Breast epithelium (tissue), 3 donors: ENCODE data around the gene LPGAT1.

Source experiments
- POLR2A ChIP-seq: fragments of 450-650 bp; IDR thresholded peaks from one replicate; pipeline ENCODE4 v1.6.1; 2016; ENCODE audit warnings: antibody characterized with exemption, mild to moderate bottlenecking, moderate library complexity
- TF ChIP-seq, protein P1 (sequence below), 3 donors: fragments of 450-650 bp; IDR thresholded peaks; one replicate each; pipeline ENCODE4 v1.5.1; 2016 to 2017; ENCODE audit warnings: antibody characterized with exemption in 3 of 3, mild to moderate bottlenecking in 3 of 3, moderate library complexity in 3 of 3

DNA sequence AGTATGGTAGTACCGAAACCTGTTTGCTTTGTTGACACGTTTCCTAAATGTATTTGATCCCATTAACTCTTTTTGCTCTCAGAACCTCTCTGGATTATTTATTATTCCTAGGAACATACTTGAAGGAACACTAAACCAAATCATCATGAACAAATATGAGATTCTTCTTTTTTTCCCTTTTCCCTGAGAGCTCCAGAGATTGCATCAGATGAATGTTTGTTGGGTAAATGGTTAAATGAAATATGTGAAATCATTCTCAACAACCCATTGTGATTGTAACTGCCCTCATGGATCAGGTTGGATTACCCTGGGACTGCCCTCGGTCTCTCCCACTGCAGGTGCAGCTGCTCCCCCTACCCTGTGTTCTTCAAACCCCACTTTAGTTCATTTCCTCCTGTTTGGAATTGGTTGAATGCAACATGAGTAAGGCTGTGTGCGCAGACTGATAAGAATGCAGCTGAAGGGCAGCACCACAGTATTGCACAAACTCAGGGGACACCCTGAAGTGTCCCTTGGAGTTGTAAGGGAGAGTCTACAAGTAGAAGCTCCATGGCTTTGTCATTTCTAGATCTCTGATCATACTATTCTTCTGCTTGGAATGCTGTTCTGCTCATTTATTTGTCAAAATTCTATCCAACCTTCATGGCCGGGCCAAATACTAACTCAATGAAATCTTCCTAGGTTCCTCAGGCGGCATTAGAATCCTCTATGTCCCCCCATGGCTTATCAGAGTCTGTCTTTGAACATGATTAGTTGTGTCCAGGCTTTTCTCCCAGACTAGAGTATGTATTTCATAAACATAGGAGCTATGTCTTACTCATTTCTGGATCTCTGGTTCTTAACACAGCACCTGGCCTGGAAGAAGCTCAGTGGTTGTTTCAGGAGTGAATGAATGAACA lies 108.0 kb downstream of the LPGAT1 start:
- no peak for TF ChIP-seq POLR2A
- TF ChIP-seq, protein P1, sequence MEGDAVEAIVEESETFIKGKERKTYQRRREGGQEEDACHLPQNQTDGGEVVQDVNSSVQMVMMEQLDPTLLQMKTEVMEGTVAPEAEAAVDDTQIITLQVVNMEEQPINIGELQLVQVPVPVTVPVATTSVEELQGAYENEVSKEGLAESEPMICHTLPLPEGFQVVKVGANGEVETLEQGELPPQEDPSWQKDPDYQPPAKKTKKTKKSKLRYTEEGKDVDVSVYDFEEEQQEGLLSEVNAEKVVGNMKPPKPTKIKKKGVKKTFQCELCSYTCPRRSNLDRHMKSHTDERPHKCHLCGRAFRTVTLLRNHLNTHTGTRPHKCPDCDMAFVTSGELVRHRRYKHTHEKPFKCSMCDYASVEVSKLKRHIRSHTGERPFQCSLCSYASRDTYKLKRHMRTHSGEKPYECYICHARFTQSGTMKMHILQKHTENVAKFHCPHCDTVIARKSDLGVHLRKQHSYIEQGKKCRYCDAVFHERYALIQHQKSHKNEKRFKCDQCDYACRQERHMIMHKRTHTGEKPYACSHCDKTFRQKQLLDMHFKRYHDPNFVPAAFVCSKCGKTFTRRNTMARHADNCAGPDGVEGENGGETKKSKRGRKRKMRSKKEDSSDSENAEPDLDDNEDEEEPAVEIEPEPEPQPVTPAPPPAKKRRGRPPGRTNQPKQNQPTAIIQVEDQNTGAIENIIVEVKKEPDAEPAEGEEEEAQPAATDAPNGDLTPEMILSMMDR (IDR thresholded peaks at IDR 0.05): no peak
